ENCODE measurements around the gene GORAB. TPM values are rescaled to one million over a fixed set of nuclear protein-coding genes. Genes with fewer than 3 reads are reported as not detected.

GORAB gene
- total and polyA plus RNA-seq, 2 donors (not counting 3 experiments of a cell fraction or from before 2014, with no cell fraction given), result 4.4 to 6.4 TPM

DNA sequence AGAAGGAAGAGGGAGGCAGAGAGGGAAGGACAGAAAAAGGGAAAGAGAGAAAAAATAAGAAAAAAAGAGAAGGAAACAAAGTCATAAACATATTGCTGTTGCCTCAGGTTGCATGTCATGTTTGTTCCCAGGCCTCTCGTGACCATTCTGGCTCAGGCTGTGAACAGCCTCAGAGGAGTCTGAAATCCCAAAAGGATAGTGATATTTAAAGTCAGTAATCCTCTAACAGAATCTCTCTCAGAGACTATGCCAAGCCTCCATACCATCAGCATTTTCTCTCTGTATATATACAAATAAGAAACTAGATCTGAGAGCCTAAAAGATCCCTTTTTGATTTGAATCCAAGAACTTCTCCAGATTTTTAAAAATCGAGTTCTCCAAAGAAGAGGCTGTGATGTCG is 35.2 kb downstream of the GORAB start:
- Histone ChIP-seq H3K9ac (replicated peaks; ENCODE audit: extremely low read depth, insufficient read depth, low read length) (no peak overlapping the region), H3K27ac (ENCODE audit: insufficient read depth, low read depth, low read length) (no peak overlapping the region), H2AFZ (ENCODE audit: low read depth, low read length) (no peak overlapping the region), H3K4me2 (ENCODE audit: insufficient read depth, low read length) (no peak overlapping the region), H3K4me3 (replicated peaks in 1 of 3; ENCODE audit: insufficient read depth in 1 of 3, low read depth in 1 of 3, low read length in 3 of 3) (no peak overlapping the region), H3K9me3 (replicated peaks; ENCODE audit: control insufficient read depth, insufficient read depth, low read length) (no peaks in the 10 kb centered on the region), H3K36me3 (ENCODE audit: control insufficient read depth in 2 of 2, extremely low read depth in 1 of 2, insufficient read depth in 2 of 2, low read length in 2 of 2) (no peaks in the 10 kb centered on the region), H3K27me3 (ENCODE audit: control insufficient read depth in 2 of 2, insufficient read depth in 2 of 2, low read length in 2 of 2) (no peaks in the 10 kb centered on the region), H3K4me1 (ENCODE audit: control insufficient read depth, extremely low read depth, insufficient read depth, low read length) (peaks cover 21% of the 10 kb centered on the region), H3K9me1 (replicated peaks; ENCODE audit: control insufficient read depth, extremely low read depth, insufficient read depth, low read length) (no peaks in the 10 kb centered on the region), H3K79me2 (ENCODE audit: control insufficient read depth, insufficient read depth, low read length) (no peaks in the 10 kb centered on the region), H4K20me1 (replicated peaks; ENCODE audit: control insufficient read depth, extremely low read depth, insufficient read depth, low read length) (no peaks in the 10 kb centered on the region)
- DNase-seq (ENCODE audit: low read depth, low spot score) (no peak), FAIRE-seq (no peak)
- ChIA-PET POLR2A (no interaction called here), CTCF (no interaction called here)
- intact Hi-C loops (cut with micrococcal nuclease), result no loop called here
- BruUV-seq (replicated peaks), result no TSS peak
- TF ChIP-seq, protein P1, sequence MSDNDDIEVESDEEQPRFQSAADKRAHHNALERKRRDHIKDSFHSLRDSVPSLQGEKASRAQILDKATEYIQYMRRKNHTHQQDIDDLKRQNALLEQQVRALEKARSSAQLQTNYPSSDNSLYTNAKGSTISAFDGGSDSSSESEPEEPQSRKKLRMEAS (IDR thresholded peaks at IDR 0.05; ENCODE audit: insufficient read depth, insufficient read length), result no peak
- TF ChIP-seq CTCF (IDR thresholded peaks at IDR 0.05; ENCODE audit: extremely low read depth in 1 of 2, insufficient read depth in 1 of 2, low read depth in 1 of 2, low read length in 2 of 2), result no peak
- no peak for TF ChIP-seq POLR2A (IDR thresholded peaks at IDR 0.05; ENCODE audit: low read depth, low read length)
- no peak for TF ChIP-seq EZH2 (IDR thresholded peaks at IDR 0.05; ENCODE audit: borderline replicate concordance, low read depth, low read length, severe bottlenecking)
- no peak for TF ChIP-seq FOS (IDR thresholded peaks at IDR 0.05; ENCODE audit: borderline replicate concordance, insufficient read depth, low read length)
- TF ChIP-seq GATA2 (IDR thresholded peaks at IDR 0.05; ENCODE audit: insufficient read depth, insufficient read length, low read depth, low read length), result no peak
- TF ChIP-seq JUN (IDR thresholded peaks at IDR 0.05; ENCODE audit: borderline replicate concordance, insufficient read depth, insufficient read length, low read depth), result no peak
- no peak for TF ChIP-seq MYC (IDR thresholded peaks at IDR 0.05; ENCODE audit: low read depth, low read length)
- TF ChIP-seq POLR2AphosphoS5 (IDR thresholded peaks at IDR 0.05; ENCODE audit: insufficient read depth, low read depth, low read length), result no peak
- dilution Hi-C loops (cut with MboI; ENCODE audit: extremely low pct_ligation_motif_present, low sequenced_read_pairs), result no loop called here

Data from endothelial cell of umbilical vein (primary cell).